Measurements from ENCODE around the gene ACACB.

Gene ACACB

GRCh38 chr12:109309381-109310246 lies 193.2 kb downstream of the ACACB start:
- no peak for DNase-seq

DNA sequence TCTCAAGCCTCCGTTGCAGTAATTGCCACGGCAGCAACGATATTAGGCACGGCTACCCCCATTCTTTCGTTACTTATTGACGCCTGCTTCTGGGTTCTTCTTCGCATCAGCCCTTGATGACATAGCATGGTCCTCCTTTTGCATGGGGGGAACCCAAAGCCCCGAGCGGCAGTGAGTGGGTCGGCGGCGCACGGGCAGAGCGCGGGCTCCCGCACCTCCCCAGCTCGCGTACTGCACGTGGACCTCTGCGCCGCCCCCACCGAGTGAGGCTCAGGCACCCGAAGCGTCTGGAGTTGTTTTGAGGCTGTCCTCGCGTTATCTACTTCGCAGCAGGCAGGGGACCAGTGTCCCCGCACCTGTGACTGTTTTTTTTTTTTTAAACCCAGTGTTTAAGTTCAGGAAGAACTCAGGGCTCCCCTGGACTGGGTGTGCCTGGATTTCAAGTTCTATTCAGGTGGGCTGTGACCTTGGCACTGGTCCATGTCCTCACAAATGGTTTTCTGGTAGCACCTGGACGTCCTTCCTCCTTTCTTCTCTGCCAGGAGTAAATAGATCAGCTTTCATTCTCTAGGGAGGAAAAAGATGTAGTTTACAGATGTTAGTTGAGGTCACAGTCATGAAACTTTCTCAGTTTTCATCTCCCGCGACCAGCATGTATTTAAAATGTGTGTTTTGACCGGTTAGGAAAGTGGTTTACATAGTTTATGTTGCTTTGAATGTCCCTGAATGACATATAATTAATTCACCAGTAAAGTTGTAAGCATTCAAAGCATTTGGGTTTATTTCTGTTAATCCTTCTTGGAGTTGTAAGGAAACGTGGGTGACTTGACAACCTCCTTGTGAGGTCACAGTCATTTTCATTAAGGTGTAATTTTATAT lies 194.1 kb downstream of the ACACB start:
- DNase-seq, result no peak

Measured in NCI-H524 treated with DMSO at 0.1 percent for 48 hours (cell line).